ENCODE measurements around the gene ZNF141.

DNA sequence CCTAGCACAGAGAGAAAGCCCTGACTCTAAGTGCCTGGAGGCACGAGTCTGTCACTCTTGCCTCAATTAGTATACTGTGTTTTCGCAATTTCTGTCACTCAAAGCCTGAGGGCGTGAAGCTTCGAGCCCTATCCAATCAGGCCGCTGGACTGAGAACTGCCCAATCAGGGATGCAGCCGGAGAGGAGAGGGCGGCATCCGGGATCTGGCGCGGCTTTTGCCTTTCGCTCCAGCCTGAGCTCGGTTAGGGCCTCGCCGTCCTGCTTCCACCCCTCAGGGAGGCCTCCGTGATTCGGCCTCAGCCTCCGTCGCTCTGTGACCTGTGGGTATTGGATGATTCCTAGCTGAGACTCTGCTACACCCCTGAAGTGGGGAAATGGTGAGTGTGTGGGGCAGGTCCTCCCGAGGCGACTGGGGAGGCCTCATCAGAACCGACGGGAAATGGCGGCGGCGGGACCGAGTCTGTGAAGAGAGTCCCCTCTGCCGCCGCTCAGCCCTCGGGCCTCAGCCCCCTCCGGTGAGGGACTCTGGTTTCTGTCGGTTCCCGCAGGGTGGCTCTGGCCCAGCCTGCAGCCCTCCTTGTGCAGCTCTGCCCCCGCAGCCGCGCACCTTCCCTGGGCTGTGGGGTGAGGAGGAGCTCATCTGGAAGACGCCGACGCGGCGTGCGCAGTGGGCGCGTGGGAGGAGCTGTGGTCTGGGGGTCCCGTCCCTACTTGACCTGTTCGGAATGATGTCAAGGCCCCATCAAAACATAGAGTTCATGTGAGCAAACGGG, 48.5 kb downstream of the ZNF141 start:
- TF ChIP-seq POLR2A (IDR thresholded peaks at IDR 0.05; ENCODE audit: low read depth, low read length): no peak
- no peak for TF ChIP-seq POLR2AphosphoS5 (IDR thresholded peaks at IDR 0.05; ENCODE audit: low read depth, low read length)
- TF ChIP-seq SPI1 (IDR thresholded peaks at IDR 0.05; ENCODE audit: low read depth, low read length): no peak
